GM06990 (cell line): ENCODE data around the gene RAB44.

Experiments used
- DNase-seq: peaks from one replicate; pipeline ENCODE4 v3.0.0-alpha.2; 2011; ENCODE audit not compliant: insufficient read length; ENCODE audit errors: extremely low read depth
- H3K27me3 ChIP-seq: replicated peaks from 2 replicates; pipeline ENCODE4 v1.6.0; 2011; ENCODE audit warnings: low read length; ENCODE audit not compliant: control insufficient read depth, insufficient read depth
- H3K36me3 ChIP-seq: 2 replicates; pipeline ENCODE4 v1.5.1; 2011; ENCODE audit warnings: low read length; ENCODE audit not compliant: control insufficient read depth, insufficient read depth
- H3K4me3 ChIP-seq: replicated peaks from 2 replicates; pipeline ENCODE4 v1.5.1; 2011; ENCODE audit warnings: low read depth, mild to moderate bottlenecking, control low read depth, low read length
- CTCF ChIP-seq: IDR thresholded peaks from 2 replicates; pipeline ENCODE4 v1.5.1; 2011; ENCODE audit warnings: low read length, control low read depth, mild to moderate bottlenecking, inconsistent platforms; ENCODE audit not compliant: insufficient read depth, poor library complexity, severe bottlenecking

The RAB44 gene

GRCh38 chr6:36753671-36754405 is 56.2 kb downstream of the RAB44 start:
- H3K27me3 ChIP-seq: no peaks in the 10 kb centered on the region

GRCh38 chr6:36754582-36755434 is 57.2 kb downstream of the RAB44 start:
- H3K4me3 ChIP-seq: peak overlapping the region; percentile 78
- no peak for DNase-seq
- no peak for TF ChIP-seq CTCF
- peaks cover 26% of the 10 kb centered on the region for H3K36me3 ChIP-seq
- H3K27me3 ChIP-seq: no peaks in the 10 kb centered on the region

More at GRCh38 chr6:36753671-36754405, 56.2 kb downstream of the RAB44 start:
- Histone ChIP-seq H3K4me3 (peak overlapping the region; percentile 78), H3K36me3 (peaks cover 27% of the 10 kb centered on the region)
- no peak for TF ChIP-seq CTCF
- DNase-seq: no peak

- DNase-seq: peak; percentile 77
- Histone ChIP-seq H3K36me3 (peaks cover 17% of the 10 kb centered on the region), H3K27me3 (no peaks in the 10 kb centered on the region), H3K4me3 (peak overlapping the region; percentile 78)
- no peak for TF ChIP-seq CTCF
Observed at GRCh38 chr6:36755435-36756348, 58.1 kb downstream of the RAB44 start.

GRCh38 chr6:36756786-36757185 is 59.2 kb downstream of the RAB44 start:
- no peak for TF ChIP-seq CTCF
- peak overlapping the region; percentile 78 for H3K4me3 ChIP-seq
- peaks cover 11% of the 10 kb centered on the region for H3K36me3 ChIP-seq
- no peak for DNase-seq
- no peaks in the 10 kb centered on the region for H3K27me3 ChIP-seq

GRCh38 chr6:36757206-36757605 is 59.6 kb downstream of the RAB44 start:
- Histone ChIP-seq H3K27me3 (no peaks in the 10 kb centered on the region), H3K36me3 (peaks cover 7% of the 10 kb centered on the region), H3K4me3 (peak overlapping the region; percentile 78)
- TF ChIP-seq CTCF: peak; percentile 37
- peak; percentile 57 for DNase-seq
